Measurements from ENCODE around the gene ZBTB32.
A peak's percentile ranks its signal among the peaks of the same experiment; 100 is the strongest.

ZBTB32 gene

DNA sequence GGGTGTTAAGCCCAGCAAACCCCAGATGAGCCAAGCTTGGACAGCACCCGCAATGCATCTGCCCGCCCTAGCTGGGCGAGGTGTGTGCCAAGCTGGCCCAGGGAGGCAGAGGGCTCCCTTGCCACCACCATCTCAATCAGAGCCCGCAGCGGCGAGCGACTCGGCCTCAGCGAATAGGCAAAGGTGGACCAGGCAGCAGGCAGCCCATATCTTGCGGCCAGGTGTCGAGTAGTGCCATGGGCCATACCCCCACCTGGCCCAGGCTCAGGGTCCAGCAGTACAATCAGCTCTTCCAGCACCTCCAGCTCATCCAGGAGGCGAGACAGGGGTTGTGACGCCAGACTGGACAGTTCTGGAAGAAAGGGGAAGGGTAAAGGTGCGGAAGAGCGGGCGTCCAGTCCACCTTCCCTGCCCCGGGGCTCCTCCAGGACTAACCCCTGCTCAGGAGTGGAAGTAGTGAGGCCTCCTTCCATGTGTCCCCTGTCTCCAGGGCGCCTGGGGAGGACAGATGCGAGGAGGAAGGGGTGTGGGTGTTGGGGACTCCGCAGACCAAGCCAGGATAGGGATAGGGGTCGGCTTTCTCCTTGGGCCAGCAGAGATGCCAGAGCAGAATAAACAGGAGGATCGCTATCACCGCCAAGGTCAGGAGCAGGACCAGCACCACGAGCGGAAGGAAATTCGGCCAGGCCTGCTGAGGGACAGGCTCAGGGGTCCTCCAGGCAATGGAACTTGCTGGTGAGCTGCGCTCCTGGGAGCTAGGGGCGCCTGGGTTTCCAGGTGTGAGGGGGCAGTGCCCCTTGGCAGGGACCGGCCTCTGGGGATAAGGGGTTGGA lies 35.1 kb downstream of the ZBTB32 start:
- no peak for DNase-seq

DNA sequence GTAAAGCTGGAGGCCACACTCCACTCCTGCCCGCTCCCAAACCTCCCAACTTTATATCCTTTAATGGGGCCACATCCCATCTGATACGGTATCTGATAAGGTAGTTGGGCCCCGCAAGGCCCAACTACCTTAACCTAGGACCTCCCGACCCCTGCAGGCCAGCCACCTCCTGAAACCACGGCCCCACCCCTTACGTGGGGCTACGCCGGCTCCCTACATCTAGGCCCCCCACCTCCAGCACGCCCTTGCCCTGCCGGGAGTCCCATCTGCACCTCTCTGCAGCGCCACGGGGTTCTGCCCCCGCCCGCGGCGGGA lies 35.7 kb downstream of the ZBTB32 start:
- DNase-seq = no peak

DNA sequence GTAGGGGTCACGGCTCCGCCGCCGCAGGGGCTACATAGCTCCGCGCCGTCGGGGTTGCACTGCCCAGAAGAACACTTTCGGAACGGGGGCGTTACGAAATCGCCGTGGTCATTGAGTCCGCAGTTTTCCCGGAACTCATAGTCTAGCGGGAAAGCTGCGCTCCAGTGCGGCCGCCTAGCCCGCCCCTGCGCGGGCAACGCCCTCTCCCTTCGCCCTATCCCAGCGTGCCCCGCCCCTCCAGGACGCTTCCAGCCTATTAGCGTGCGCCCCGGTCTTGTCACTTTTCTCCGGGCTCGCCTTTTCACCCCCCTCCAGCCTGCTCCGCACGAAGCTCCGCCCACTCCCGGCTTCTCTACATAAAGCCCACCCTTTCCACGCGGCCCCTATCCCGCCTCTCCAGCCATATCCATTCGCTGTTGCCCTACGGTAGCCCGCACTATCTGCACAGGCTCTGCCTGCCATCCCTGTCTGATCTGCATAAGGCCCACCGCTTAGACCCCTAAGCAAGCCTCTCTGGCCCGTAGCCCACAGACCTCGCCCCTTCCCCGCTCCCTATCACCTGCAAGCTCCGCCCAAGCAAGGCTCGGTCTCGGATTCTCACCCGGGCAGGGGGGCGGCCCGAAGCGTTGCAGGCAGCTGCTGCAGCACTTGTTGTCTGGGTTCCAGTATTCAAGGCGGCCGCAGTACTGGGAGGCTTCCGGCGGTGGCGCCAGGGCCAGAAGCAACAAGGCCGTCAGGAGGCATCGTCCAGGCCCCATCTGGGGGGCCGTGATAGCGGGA lies 36.3 kb downstream of the ZBTB32 start:
- DNase-seq = peak; percentile 88

DNA sequence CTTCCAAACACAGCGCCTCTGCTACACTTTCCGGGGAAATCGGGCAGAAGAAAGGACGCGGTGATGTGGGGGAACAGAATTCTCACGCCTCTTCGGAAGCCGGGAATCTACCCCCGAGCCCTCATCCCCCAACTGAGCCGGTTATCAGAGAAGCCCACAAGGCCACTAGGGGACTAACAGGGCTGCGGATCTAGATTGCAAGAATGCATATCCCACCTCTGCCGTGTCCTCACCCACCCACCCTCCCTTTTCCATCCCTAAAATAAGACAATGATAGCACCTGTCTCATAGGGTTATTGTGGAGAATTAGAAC lies 36.8 kb downstream of the ZBTB32 start:
- DNase-seq = no peak

DNA sequence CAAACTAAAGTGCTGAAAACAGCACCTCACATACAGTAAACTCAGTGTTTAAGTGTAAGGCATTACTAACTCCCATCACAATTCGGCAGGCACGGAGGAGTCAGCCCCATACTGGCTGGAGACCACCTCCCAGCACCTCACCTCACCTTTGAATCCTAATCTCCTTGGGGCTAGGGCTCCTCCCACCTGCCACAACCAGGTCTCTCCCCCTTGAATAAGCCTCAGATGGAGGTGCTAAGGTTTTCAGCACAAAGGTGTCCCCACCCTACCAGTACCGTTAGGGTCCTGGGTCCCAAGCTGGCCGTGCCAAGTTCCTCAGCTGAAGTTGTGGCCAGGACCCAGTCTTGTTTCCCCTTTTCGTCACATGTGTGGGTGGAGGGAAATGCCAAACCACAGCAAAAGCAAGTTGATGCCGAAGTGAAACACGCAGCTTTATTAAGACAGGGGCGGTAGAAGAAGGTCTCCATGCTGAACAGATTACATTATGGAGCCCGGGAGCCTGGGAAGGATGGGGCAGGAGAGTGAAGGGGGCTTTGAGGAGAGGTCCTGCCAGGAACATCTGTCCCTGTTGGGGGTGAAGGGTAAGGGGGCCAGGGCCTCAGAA lies 37.9 kb downstream of the ZBTB32 start, which contains the start of gene IGFLR1:
Gene IGFLR1 (minus strand): TSS at position 332 of the 604 bp plus-strand sequence. CDS start 1,272 bp downstream, outside the sequence.
- DNase-seq = peak; percentile 46

DNA sequence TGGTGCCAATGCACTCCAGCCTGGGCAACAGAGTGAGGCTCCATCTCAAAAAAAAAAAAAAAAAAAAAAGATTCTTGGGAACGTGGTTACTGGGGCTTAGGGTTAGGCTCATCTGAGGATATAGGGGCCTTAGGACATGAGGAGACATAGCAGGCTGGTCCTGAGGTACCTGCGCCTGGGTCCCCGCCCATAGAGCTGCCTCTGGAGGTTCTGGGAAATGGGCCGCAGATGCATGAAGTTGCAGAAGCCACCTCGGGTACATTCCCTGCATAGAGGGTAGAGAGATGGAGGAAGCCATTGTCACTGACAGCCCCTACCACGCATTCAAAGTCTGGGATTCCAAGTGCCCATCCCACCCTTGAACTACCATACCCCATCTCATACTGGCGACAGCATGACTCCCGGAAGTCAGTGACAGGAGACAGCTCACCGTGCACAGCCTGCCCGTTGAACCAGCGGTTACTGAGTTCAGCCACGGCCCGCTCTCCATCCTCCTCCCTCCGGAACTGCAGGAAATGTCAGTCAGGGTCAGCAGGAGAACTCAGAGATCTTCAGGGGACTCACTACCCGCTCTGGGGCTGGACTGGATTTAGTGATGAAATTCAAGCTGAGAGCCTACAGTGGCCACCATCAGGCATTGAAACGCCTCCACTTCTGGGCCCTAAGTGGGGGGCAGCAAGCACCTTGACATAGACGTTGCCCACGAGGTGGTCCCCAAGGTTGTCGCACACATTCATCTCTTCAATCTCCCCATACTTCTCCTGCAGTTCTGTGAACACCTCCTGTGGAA lies 39.5 kb downstream of the ZBTB32 start:
- DNase-seq = no peak

DNA sequence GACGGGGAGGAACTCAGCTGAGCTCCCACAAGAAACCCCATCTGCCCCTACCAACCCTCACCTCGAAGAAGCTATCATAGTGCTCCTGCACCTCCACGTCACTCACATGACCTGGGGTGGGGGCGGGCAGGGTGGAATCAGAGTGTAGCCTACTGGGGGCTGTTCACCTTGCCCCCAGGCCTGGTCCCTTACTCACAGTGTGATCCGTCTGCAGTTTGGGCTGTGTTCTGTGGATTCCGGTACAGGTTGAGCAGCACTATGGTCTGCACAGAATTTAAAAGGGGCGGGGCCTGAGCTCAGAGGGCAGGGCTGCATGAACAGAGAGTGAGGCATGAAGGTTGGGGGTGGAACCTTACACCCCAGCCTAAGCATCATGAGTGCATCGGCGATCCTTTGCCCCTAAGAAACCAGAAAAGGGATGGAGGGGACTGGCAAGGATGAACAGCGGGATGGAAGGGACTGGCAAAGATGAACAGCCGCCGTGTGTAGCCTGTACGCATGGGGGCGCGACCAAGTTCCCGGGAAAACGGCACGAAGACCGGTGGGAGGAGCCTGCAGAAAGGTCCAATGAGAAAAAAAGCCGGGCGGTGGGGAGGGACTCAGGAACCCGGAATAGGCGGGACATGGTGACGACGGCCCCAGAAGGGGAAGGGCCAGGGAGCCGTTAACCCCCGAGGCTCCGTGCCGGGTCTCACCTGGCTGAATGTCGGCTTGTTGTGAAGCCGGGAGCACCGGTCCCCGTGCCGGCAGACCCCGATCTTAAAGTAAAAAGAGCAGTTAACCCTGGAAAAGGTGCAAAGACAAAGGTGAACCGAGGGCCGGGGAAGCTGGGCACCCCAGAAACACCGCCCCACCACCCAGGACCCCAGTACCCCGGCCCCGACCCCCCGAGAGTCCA lies 40.3 kb downstream of the ZBTB32 start:
- DNase-seq = peak; percentile 88

DNA sequence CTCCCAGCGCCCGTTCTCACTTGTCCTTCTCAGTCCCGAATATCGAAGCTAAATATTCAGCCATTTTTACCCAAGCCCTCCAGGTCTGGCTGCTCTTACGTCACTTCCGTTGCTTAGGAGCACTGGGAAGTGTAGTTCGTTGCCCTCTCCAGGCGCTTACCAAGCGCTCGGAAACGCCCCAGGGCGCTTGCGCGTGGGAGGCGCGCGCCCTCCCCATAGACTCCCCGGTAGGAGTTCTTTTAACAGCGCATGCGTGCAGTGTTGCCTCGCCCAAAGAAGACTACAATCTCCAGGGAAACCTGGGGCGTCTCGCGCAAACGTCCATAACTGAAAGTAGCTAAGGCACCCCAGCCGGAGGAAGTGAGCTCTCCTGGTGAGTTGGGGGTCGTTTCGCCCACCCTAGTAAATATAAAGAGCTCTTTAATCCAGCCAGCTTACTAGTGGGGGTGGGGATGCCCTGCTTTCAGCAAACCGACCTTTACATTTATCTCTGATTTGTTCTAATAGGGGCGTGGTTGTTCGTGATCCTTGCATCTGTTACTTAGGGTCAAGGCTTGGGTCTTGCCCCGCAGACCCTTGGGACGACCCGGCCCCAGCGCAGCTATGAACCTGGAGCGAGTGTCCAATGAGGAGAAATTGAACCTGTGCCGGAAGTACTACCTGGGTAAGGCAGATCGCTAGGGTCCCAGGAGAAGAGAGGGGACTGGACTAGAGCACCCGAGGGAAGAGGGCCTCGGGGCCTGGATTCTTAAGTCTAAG lies 41.1 kb downstream of the ZBTB32 start, which contains the start of the genes PSENEN and U2AF1L4:
Gene PSENEN (plus strand): TSS at position 324 of the 759 bp plus-strand sequence. CDS start 280 bp downstream, at position 604.
Gene U2AF1L4 (minus strand): TSS at position 91 of the 759 bp plus-strand sequence. CDS start 27 bp downstream, at position 64.
- peak; percentile 96 for DNase-seq

DNA sequence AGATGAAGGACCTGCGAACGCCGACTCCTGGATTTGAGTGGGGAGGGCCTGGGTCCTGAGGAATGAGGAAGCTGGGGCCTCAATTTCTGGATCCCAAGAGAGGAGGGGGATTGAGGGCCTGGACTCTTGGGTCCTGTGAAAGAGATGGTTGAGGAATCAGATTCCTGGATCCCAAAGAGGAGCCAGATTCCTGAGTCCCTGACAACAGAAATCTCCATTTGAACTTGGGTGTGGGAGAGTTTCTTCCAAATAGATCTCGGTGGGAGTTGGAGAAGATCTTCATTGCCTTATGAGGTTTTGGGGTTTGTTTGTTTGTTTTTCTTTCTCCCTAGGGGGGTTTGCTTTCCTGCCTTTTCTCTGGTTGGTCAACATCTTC lies 41.7 kb downstream of the ZBTB32 start:
- no peak for DNase-seq

DNA sequence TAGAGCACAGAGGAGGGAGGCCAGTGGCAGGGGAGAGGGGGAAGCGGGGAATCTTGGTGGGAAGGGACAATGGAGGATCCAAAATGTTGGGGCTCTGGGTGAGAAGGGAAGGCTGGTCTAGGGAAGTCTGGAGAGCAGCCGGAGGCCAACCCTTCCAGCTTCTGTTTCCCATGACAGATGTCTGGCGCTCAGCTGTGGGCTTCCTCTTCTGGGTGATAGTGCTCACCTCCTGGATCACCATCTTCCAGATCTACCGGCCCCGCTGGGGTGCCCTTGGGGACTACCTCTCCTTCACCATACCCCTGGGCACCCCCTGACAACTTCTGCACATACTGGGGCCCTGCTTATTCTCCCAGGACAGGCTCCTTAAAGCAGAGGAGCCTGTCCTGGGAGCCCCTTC lies 42.2 kb downstream of the ZBTB32 start:
- DNase-seq = no peak

DNA sequence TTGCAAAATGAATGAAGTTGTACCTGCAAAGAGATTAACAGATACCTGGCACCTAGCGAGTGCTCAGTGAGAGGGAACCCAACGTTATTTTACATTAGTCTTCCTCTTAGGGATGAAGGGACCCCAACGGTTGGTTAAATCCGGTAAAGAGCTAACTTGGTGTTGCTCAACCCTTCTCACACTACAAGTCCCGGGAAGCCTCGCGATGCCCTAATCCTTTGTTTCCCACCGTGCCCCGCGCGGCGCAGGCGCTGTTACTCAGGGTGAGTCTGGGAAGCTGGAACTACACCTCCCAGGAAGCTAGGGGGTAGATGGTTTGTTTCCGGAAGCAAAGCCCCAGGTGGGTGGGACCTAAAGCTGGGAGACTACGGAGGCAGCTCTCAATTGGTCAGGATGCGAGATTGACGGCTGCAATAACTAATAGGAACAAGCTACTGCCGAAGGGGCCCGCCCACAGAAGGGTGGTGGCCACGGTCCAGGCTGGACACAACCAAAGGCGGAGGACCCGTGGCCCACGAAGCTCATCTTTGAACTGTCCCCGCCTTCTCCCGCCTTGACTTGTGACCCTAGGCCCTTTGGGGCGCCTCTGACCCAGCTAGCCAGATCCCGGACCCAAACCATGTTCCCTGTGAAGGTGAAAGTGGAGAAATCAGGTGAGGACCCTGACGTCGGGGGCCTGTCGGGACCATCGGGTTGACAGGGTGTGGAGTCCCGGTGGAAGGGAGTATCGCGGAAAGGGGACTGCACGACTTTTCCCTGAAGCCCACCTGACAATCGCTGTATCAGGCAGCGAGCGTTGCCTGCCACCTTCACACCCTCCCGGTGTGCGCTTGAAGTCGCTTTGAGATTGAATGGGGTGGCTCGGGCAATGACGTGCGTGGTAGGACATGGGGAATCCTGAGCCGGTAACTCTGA lies 44.0 kb downstream of the ZBTB32 start, which contains the start of gene LIN37:
Gene LIN37 (plus strand): TSS at position 471 of the 915 bp plus-strand sequence. CDS start 149 bp downstream, at position 620.
- peak; percentile 98 for DNase-seq

DNA sequence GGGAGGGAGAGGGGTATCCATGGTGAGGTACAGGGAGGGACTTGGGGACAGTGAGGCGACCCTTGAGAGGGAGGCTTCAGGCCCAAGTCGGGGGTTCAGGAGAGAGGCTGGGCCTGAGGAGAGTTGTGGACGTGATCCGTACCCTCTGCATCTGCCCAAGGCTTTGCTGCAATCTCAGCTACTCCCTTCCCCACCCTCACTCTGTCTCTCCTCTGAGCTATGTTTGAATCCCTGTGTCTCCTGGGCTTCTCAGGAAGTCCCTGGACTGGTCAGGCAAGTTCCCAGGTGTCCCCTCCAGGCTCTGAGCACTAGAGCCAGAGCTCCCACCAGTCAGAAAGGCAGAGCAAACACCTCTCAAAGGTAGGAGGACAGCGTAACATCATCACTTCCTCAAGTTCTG lies 45.8 kb downstream of the ZBTB32 start:
- no peak for DNase-seq

DNA sequence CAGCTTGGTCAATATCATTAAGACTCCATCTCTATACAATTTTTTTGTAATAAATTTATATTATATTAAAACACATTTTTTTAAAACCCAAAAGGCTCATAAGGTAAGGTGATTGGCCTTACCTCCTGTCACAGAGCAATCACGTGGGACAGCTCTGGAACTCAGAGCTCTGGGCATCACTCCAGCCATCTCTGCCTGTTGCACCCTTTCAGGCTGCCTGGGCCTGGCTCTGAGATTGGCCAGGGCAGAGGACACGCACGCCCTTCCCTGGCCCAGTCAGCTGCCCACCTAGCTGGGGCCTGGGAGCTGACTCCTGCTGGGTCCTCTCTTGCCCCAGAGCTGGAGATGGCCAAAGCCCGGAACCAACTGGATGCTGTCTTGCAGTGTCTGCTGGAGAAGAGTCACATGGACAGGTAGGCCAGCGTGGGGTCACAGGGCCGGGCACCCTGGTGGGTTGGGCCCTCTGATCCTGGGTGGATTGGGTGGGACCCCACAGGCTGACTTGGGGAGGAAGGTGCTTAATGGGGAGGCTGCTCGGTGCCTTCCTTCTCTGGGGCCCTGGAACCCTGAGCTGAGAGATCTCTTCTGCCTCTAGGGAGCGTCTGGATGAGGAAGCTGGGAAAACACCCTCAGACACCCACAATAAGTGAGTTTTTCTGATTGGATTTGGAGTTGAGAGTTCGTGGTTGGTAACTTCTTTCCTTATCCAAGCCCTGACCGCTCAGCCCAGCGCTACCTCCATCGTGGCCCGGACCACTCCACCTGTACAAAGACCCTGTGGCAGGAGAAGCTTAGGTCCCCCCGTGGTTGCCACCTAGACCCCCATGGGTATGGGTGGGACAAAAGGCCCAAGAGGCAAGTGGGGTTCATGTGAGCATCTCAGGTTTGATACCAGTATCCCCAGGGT lies 47.7 kb downstream of the ZBTB32 start:
- no peak for DNase-seq

DNA sequence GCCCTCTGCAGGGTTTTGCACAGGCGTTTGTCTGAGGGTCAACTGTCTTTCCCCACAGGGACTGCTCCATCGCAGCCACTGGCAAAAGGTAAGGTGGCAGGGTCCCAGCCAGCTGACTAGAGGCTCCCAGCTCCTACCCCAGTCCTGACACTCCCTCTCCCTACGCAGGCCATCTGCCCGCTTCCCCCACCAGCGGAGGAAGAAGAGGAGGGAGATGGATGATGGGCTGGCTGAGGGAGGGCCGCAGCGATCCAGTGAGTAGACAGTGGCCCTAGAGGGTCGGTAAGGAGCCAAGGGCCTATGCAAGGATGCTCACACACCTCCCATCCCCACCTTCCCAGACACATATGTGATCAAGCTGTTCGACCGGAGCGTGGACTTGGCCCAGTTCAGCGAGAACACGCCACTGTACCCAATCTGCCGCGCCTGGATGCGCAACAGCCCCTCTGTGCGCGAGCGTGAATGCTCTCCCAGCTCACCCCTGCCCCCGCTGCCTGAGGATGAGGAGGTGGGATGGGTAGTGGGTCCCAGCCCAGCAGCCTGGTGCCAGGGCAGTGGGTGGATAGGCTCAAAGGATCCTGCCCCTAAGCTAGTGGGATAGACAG lies 48.5 kb downstream of the ZBTB32 start:
- no peak for DNase-seq

DNA sequence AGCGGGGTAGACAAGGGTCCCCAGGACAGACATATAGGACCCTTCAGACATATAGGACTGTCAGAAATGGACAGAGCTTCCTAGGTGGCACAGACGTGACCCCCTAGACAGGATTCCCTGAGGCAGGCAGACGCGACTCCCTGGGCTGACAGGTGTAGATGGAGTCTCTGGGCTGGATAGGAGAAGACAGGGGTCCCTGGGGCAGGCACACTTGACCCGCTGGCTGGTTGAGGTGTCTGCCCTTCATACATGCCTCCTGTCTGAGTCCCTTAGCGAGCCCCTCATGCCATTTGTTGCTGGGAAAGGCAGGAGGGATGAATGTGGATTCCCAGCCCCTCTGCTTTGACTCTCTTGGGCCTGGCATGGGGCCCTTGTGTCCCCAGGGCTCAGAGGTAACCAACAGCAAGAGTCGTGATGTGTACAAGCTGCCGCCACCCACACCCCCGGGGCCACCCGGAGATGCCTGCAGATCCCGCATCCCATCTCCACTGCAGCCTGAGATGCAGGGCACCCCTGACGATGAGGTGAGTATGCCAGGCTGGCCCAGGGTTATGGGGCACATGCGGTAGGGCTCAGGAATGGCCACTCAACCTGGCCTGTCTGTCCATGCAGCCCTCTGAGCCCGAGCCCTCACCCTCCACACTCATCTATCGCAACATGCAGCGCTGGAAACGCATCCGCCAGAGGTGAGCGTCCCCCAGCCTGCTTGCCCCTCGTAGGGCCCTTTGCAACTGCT lies 49.4 kb downstream of the ZBTB32 start:
- no peak for DNase-seq

DNA sequence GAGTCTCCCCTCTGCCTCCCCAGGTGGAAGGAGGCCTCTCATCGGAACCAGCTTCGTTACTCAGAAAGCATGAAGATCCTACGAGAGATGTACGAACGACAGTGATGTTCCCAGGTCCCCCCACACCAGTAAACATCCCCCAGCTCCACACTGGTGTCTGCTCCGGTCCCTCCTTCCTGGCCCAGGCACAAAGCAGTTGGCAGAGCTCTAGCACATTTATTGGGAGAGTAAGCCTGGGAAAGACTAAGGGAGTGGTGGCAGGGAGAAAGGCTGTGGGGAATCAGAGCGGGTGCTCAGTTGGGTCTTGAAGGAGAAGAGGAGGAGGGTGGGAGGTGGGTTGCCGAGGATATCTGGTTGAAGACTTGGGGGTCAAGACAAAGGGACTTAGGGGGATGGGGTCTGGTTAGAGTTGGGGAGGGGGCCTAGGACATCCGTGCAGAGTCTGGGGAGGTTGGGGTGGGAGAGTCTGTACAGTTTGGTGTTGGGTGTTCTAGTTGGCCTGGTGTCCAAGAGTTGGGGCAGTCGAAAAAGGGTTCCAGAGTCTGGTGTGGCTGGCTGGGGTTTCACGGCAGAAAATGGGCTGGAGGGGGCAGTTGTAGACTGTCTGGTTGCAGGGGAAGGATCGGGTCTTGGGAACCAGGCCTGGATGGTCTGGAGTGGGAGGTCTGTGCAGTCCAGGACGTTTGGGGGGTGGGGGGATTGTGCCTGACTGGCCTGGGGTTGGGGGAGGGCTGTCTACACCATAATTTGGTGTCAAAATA lies 50.2 kb downstream of the ZBTB32 start:
- no peak for DNase-seq

DNA sequence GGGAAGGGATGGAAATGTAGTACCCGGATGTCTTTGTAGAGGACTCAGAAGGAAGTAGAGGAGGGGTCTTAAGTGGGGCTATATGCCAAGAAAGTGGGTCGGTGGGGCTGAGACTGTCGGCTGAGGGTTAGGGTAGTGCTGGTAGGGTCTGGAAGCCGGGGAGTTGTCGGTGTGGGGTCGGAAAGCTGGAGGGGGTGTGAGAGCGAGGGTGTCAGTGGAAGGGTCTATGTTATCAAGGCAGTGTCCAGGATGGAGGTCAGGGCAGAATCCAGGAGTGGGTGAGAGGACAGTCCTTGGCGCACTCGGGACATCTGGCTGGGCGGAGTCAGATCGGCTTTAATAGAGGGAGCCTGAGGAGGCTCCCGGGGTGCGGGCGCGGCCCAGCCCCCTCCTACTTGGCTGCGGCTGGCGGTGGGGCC lies 50.8 kb downstream of the ZBTB32 start:
- no peak for DNase-seq
